HEK293 (cell line): ENCODE results near the gene KIF2C.

Experiments used
- BCL11A ChIP-seq: fragments of 450-650 bp; formaldehyde crosslinking; IDR thresholded peaks from 2 replicates; pipeline ENCODE4 v1.5.1; 2016; ENCODE audit warnings: low read depth, missing biosample characterization, missing genetic modification characterization
- BCL11B ChIP-seq: fragments of 450-650 bp; formaldehyde crosslinking; IDR thresholded peaks from 2 replicates; pipeline ENCODE4 v1.5.1; 2016; ENCODE audit warnings: low read depth, missing biosample characterization, missing genetic modification characterization
- GLIS1 ChIP-seq: fragments of 450-650 bp; formaldehyde crosslinking; IDR thresholded peaks from 2 replicates; pipeline ENCODE4 v1.5.1; 2016; ENCODE audit warnings: missing biosample characterization, missing genetic modification characterization
- KLF16 ChIP-seq: fragments of 450-650 bp; formaldehyde crosslinking; IDR thresholded peaks from 2 replicates; pipeline ENCODE4 v1.5.1; 2017; ENCODE audit warnings: missing biosample characterization, missing genetic modification characterization
- MYNN ChIP-seq: fragments of 450-650 bp; formaldehyde crosslinking; IDR thresholded peaks from 2 replicates; pipeline ENCODE4 v1.5.1; 2016; ENCODE audit warnings: missing biosample characterization, missing genetic modification characterization, borderline replicate concordance
- SCRT2 ChIP-seq: fragments of 450-650 bp; formaldehyde crosslinking; IDR thresholded peaks from 2 replicates; pipeline ENCODE4 v1.5.1; 2016; ENCODE audit warnings: missing biosample characterization, missing genetic modification characterization
- YY1 ChIP-seq: fragments of 450-650 bp; formaldehyde crosslinking; IDR thresholded peaks from 2 replicates; pipeline ENCODE4 v1.5.1; 2018; ENCODE audit warnings: missing biosample characterization, missing genetic modification characterization
- ZBTB8A ChIP-seq: fragments of 450-650 bp; formaldehyde crosslinking; IDR thresholded peaks from 2 replicates; pipeline ENCODE4 v1.5.1; 2016; ENCODE audit warnings: missing biosample characterization, missing genetic modification characterization
- ZFP37 ChIP-seq: fragments of 450-650 bp; formaldehyde crosslinking; IDR thresholded peaks from 2 replicates; pipeline ENCODE4 v1.5.1; 2016; ENCODE audit warnings: missing biosample characterization, missing genetic modification characterization
- ZNF157 ChIP-seq: fragments of 450-650 bp; formaldehyde crosslinking; IDR thresholded peaks from 2 replicates; pipeline ENCODE4 v1.5.1; 2016; ENCODE audit warnings: missing biosample characterization, missing genetic modification characterization
- ZNF221 ChIP-seq: fragments of 450-650 bp; formaldehyde crosslinking; IDR thresholded peaks from 2 replicates; pipeline ENCODE4 v1.5.1; 2017; ENCODE audit warnings: missing biosample characterization, missing genetic modification characterization, borderline replicate concordance
- ZNF311 ChIP-seq: fragments of 450-650 bp; formaldehyde crosslinking; IDR thresholded peaks from 2 replicates; pipeline ENCODE4 v1.5.1; 2017; ENCODE audit warnings: missing biosample characterization, missing genetic modification characterization, borderline replicate concordance
- ZNF514 ChIP-seq: fragments of 450-650 bp; formaldehyde crosslinking; IDR thresholded peaks from 2 replicates; pipeline ENCODE4 v1.5.1; 2016; ENCODE audit warnings: missing biosample characterization, missing genetic modification characterization
- ZNF548 ChIP-seq: fragments of 450-650 bp; formaldehyde crosslinking; IDR thresholded peaks from 2 replicates; pipeline ENCODE4 v1.5.1; 2016; ENCODE audit warnings: missing biosample characterization, missing genetic modification characterization
- ZNF571 ChIP-seq: fragments of 450-650 bp; formaldehyde crosslinking; IDR thresholded peaks from 2 replicates; pipeline ENCODE4 v1.5.0; 2017; ENCODE audit warnings: missing biosample characterization, missing genetic modification characterization
- ZNF596 ChIP-seq: fragments of 450-650 bp; IDR thresholded peaks from 2 replicates; pipeline ENCODE4 v1.5.0; 2018; ENCODE audit warnings: missing biosample characterization, mild to moderate bottlenecking, missing genetic modification characterization, moderate library complexity
- ZNF621 ChIP-seq: fragments of 450-650 bp; formaldehyde crosslinking; IDR thresholded peaks from 2 replicates; pipeline ENCODE4 v1.5.1; 2017; ENCODE audit warnings: missing biosample characterization, missing genetic modification characterization
- ZNF660 ChIP-seq: fragments of 450-650 bp; IDR thresholded peaks from 2 replicates; pipeline ENCODE4 v1.5.1; 2018; ENCODE audit warnings: missing biosample characterization, mild to moderate bottlenecking, missing genetic modification characterization
- ZNF664 ChIP-seq: fragments of 450-650 bp; formaldehyde crosslinking; IDR thresholded peaks from 2 replicates; pipeline ENCODE4 v1.5.1; 2016; ENCODE audit warnings: missing biosample characterization, missing genetic modification characterization
- TF ChIP-seq, protein P1 (sequence below): fragments of 450-650 bp; formaldehyde crosslinking; IDR thresholded peaks from 2 replicates; pipeline ENCODE4 v1.5.1; 2016; ENCODE audit warnings: missing biosample characterization, missing genetic modification characterization
- TF ChIP-seq, protein P2 (sequence below): fragments of 450-650 bp; formaldehyde crosslinking; IDR thresholded peaks from 2 replicates; pipeline ENCODE4 v1.5.1; 2016; ENCODE audit warnings: missing biosample characterization, missing genetic modification characterization, low read depth
- TF ChIP-seq, protein P3 (sequence below): fragments of 450-650 bp; formaldehyde crosslinking; IDR thresholded peaks from 2 replicates; pipeline ENCODE4 v1.5.1; 2017; ENCODE audit warnings: missing biosample characterization, missing genetic modification characterization
- TF ChIP-seq, protein P4 (sequence below): fragments of 450-650 bp; formaldehyde crosslinking; IDR thresholded peaks from 2 replicates; pipeline ENCODE4 v1.5.1; 2016; ENCODE audit warnings: missing biosample characterization, missing genetic modification characterization
- TF ChIP-seq, protein P5 (sequence below): fragments of 450-650 bp; formaldehyde crosslinking; IDR thresholded peaks from 2 replicates; pipeline ENCODE4 v1.5.1; 2017; ENCODE audit warnings: missing biosample characterization, missing genetic modification characterization
- TF ChIP-seq, protein P6 (sequence below): fragments of 450-650 bp; formaldehyde crosslinking; IDR thresholded peaks from 2 replicates; pipeline ENCODE4 v1.5.1; 2016; ENCODE audit warnings: missing biosample characterization, missing genetic modification characterization
- TF ChIP-seq, protein P7 (sequence below): fragments of 450-650 bp; formaldehyde crosslinking; IDR thresholded peaks from 2 replicates; pipeline ENCODE4 v1.5.1; 2016; ENCODE audit warnings: missing biosample characterization, missing genetic modification characterization

KIF2C gene

DNA sequence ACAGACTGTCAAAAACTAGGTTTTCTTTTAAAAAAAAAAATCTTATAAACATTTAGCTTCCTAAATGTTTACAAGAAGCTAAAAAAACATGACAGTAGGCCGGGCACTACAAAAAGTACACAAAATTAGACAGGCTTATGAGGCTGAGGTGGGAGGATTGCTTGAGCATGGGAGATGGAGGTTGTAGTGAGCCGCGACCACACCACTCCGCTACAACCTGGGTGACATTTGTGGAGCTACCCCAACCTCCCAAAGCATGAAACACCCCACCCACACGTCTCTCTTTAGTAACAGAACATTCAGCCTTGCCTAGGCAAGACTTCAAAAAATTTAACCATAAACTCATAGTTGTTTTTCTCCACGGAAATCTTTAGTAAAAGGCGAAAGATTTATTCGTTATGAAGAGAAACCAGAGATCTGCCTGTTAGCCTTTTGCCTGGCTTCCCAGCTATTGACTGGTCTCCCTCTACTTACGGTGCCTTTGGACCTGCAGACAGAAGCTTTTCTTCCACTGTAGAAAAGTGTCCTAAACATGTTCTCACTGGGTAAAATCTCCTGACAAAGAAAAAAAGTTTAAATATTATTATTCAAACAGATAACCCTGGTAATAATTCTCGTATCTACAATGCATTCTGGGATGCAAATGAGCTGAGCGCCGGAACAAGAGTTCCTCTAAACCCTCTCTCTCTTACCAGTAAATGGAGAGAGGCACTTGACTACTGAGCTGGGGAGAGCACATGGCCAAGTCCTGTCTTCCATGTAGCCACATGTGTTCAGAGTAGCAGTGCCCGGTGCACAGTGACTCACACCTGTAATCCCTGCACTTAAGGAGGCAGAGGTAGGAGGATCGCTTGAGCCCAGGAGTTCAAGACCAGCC is 17.9 kb upstream of the KIF2C start (continued):
- TF ChIP-seq, protein P1, sequence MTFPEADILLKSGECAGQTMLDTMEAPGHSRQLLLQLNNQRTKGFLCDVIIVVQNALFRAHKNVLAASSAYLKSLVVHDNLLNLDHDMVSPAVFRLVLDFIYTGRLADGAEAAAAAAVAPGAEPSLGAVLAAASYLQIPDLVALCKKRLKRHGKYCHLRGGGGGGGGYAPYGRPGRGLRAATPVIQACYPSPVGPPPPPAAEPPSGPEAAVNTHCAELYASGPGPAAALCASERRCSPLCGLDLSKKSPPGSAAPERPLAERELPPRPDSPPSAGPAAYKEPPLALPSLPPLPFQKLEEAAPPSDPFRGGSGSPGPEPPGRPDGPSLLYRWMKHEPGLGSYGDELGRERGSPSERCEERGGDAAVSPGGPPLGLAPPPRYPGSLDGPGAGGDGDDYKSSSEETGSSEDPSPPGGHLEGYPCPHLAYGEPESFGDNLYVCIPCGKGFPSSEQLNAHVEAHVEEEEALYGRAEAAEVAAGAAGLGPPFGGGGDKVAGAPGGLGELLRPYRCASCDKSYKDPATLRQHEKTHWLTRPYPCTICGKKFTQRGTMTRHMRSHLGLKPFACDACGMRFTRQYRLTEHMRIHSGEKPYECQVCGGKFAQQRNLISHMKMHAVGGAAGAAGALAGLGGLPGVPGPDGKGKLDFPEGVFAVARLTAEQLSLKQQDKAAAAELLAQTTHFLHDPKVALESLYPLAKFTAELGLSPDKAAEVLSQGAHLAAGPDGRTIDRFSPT (tag by site-specific recombination): no peak
- peak; percentile 15; the same call in 1 of the 2 replicates for TF ChIP-seq GLIS1
- TF ChIP-seq ZNF660 (tag by site-specific recombination): peak; percentile 49
- peak; percentile 88 for TF ChIP-seq ZNF596 (tag by site-specific recombination)
- no peak for TF ChIP-seq ZNF664 (tag by site-specific recombination)
- TF ChIP-seq BCL11B: 0 out of 2 replicates have a peak, but pooled peaks have one; percentile 25
- TF ChIP-seq BCL11A (tag by site-specific recombination): no peak
- no peak for TF ChIP-seq ZNF311 (tag by site-specific recombination)
- TF ChIP-seq ZFP37: peak; percentile 67; the same call in 1 of the 2 replicates
- TF ChIP-seq, protein P2, sequence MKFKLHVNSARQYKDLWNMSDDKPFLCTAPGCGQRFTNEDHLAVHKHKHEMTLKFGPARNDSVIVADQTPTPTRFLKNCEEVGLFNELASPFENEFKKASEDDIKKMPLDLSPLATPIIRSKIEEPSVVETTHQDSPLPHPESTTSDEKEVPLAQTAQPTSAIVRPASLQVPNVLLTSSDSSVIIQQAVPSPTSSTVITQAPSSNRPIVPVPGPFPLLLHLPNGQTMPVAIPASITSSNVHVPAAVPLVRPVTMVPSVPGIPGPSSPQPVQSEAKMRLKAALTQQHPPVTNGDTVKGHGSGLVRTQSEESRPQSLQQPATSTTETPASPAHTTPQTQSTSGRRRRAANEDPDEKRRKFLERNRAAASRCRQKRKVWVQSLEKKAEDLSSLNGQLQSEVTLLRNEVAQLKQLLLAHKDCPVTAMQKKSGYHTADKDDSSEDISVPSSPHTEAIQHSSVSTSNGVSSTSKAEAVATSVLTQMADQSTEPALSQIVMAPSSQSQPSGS (tag by site-specific recombination): peak; percentile 31; the same call in 1 of the 2 replicates
- TF ChIP-seq, protein P3, sequence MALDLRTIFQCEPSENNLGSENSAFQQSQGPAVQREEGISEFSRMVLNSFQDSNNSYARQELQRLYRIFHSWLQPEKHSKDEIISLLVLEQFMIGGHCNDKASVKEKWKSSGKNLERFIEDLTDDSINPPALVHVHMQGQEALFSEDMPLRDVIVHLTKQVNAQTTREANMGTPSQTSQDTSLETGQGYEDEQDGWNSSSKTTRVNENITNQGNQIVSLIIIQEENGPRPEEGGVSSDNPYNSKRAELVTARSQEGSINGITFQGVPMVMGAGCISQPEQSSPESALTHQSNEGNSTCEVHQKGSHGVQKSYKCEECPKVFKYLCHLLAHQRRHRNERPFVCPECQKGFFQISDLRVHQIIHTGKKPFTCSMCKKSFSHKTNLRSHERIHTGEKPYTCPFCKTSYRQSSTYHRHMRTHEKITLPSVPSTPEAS (tag by site-specific recombination): no peak
- no peak for TF ChIP-seq ZNF621 (tag by site-specific recombination)
- TF ChIP-seq, protein P4, sequence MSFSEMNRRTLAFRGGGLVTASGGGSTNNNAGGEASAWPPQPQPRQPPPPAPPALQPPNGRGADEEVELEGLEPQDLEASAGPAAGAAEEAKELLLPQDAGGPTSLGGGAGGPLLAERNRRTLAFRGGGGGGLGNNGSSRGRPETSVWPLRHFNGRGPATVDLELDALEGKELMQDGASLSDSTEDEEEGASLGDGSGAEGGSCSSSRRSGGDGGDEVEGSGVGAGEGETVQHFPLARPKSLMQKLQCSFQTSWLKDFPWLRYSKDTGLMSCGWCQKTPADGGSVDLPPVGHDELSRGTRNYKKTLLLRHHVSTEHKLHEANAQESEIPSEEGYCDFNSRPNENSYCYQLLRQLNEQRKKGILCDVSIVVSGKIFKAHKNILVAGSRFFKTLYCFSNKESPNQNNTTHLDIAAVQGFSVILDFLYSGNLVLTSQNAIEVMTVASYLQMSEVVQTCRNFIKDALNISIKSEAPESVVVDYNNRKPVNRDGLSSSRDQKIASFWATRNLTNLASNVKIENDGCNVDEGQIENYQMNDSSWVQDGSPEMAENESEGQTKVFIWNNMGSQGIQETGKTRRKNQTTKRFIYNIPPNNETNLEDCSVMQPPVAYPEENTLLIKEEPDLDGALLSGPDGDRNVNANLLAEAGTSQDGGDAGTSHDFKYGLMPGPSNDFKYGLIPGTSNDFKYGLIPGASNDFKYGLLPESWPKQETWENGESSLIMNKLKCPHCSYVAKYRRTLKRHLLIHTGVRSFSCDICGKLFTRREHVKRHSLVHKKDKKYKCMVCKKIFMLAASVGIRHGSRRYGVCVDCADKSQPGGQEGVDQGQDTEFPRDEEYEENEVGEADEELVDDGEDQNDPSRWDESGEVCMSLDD (tag by site-specific recombination): no peak
- TF ChIP-seq, protein P5, sequence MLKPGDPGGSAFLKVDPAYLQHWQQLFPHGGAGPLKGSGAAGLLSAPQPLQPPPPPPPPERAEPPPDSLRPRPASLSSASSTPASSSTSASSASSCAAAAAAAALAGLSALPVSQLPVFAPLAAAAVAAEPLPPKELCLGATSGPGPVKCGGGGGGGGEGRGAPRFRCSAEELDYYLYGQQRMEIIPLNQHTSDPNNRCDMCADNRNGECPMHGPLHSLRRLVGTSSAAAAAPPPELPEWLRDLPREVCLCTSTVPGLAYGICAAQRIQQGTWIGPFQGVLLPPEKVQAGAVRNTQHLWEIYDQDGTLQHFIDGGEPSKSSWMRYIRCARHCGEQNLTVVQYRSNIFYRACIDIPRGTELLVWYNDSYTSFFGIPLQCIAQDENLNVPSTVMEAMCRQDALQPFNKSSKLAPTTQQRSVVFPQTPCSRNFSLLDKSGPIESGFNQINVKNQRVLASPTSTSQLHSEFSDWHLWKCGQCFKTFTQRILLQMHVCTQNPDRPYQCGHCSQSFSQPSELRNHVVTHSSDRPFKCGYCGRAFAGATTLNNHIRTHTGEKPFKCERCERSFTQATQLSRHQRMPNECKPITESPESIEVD (tag by site-specific recombination): peak; percentile 90
- TF ChIP-seq MYNN (tag by site-specific recombination): no peak
- TF ChIP-seq YY1 (tag by site-specific recombination): peak; percentile 71
- TF ChIP-seq ZNF514 (tag by site-specific recombination): no peak
- no peak for TF ChIP-seq ZNF157 (tag by site-specific recombination)
- no peak for TF ChIP-seq ZNF571 (tag by site-specific recombination)
- no peak for TF ChIP-seq ZNF548 (tag by site-specific recombination)
- 0 out of 2 replicates have a peak, but pooled peaks have one; percentile 13 for TF ChIP-seq SCRT2 (tag by site-specific recombination)
- TF ChIP-seq KLF16 (tag by site-specific recombination): peak; percentile 82
- no peak for TF ChIP-seq ZNF221 (tag by site-specific recombination)
- TF ChIP-seq ZBTB8A (tag by site-specific recombination): peak; percentile 62
- TF ChIP-seq, protein P6, sequence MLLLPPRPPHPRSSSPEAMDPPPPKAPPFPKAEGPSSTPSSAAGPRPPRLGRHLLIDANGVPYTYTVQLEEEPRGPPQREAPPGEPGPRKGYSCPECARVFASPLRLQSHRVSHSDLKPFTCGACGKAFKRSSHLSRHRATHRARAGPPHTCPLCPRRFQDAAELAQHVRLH (tag by site-specific recombination): peak; percentile 84; the same call in 1 of the 2 replicates
- TF ChIP-seq, protein P7, sequence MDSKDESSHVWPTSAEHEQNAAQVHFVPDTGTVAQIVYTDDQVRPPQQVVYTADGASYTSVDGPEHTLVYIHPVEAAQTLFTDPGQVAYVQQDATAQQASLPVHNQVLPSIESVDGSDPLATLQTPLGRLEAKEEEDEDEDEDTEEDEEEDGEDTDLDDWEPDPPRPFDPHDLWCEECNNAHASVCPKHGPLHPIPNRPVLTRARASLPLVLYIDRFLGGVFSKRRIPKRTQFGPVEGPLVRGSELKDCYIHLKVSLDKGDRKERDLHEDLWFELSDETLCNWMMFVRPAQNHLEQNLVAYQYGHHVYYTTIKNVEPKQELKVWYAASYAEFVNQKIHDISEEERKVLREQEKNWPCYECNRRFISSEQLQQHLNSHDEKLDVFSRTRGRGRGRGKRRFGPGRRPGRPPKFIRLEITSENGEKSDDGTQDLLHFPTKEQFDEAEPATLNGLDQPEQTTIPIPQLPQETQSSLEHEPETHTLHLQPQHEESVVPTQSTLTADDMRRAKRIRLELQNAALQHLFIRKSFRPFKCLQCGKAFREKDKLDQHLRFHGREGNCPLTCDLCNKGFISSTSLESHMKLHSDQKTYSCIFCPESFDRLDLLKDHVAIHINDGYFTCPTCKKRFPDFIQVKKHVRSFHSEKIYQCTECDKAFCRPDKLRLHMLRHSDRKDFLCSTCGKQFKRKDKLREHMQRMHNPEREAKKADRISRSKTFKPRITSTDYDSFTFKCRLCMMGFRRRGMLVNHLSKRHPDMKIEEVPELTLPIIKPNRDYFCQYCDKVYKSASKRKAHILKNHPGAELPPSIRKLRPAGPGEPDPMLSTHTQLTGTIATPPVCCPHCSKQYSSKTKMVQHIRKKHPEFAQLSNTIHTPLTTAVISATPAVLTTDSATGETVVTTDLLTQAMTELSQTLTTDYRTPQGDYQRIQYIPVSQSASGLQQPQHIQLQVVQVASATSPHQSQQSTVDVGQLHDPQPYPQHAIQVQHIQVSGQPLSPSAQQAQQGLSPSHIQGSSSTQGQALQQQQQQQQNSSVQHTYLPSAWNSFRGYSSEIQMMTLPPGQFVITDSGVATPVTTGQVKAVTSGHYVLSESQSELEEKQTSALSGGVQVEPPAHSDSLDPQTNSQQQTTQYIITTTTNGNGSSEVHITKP: peak; percentile 90
